CD4-positive, alpha-beta T cell treated with Interleukin-6 for 4 hours (primary cell): ENCODE data around the gene MPP2.
A peak's percentile ranks its signal among the peaks of the same experiment; 100 is the strongest.
"Not testable (repeated sequence)": the region's sequence is repeated elsewhere in the genome, so short reads cannot be mapped to it uniquely, and the experiment has no call there.

ENCODE experiments used
- DNase-seq: peaks from one replicate; pipeline ENCODE4 v3.0.0-alpha.2; 2020; ENCODE audit warnings: mixed read lengths

Gene MPP2

DNA sequence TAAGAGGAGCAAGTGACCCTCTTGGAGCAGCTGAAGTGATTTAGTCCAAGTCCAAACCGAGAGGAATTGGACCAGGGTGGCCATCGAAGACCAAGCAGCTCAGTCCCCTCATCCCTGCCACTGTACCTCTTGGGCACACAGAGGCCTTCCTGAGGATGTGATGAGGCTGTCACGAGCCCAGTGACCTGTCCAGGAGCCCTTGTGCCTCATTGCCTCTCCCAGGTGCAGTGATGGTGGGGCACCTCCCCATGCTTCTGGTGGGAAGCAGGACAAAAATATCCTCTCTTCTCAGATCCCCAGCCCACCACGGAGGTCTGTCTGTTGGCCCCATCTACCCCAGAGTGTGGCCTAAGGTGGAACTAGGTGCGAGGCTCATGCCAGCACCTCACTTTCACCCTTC lies 63.1 kb downstream of the MPP2 start:
- DNase-seq: no peak

DNA sequence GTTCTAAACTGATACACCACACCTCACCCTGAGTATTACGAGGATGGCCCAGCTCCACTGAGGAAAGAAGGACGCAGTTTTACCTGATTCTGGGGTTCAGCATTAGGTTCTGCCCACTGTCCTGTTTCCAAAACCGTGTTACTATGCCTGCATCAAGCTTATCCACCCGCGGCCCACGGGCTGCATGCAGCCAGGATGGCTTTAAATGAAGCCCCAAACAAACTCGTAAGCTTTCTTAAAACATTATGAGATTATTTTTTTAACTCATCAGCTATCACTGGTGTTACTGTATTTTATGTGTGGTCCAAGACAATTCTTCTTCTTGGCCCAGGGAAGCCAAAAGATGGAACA lies 64.4 kb downstream of the MPP2 start:
- DNase-seq: no peak

DNA sequence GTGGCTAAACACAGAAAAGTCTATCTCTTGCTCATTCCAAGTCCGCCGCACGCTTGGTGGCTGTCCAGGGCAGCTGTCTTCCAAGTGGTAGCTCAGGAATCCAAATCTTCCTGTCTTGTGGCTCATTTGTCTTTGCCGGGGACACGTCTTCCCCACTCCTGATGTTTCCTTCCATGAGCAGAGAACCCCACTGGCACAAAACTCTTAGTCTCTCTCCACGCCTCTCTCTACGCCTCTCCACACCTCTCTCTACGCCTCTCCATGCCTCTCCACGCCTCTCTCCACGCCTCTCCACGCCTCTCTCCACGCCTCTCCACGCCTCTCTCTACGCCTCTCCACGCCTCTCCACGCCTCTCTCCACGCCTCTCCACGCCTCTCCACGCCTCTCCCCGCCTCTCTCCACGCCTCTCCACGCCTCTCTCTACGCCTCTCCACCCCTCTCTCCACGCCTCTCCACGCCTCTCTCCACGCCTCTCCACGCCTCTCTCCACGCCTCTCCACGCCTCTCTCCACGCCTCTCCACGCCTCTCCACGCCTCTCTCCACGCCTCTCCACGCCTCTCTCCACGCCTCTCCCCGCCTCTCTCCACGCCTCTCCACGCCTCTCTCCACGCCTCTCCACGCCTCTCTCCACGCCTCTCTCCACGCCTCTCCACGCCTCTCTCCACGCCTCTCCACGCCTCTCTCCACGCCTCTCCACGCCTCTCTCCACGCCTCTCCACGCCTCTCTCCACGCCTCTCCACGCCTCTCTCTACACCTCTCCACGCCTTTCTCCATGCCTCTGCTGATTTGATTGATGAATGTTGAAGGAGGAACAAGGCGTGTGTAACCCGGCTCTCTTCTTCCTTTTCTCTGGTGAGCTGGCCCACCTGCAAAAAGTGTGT lies 65.0 kb downstream of the MPP2 start:
- DNase-seq: not testable (repeated sequence)

DNA sequence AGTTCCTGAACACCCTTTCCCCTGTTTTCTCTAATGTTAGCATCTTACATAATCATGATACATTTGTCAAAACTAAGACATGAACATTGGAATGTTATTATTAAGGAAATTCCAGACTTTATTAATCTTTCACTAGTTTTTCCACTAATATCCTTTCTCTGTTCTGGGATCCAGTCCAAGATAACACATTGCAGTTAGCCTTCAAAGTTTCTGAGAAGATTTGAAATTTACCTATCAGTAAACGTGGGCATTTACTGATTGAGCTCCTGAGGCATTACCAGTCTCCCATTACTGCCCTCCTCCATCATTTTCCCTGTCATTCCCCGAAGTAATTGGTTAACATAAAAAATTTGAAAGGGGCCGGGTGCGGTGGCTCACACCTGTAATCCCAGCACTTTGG lies 66.1 kb downstream of the MPP2 start:
- no peak for DNase-seq

DNA sequence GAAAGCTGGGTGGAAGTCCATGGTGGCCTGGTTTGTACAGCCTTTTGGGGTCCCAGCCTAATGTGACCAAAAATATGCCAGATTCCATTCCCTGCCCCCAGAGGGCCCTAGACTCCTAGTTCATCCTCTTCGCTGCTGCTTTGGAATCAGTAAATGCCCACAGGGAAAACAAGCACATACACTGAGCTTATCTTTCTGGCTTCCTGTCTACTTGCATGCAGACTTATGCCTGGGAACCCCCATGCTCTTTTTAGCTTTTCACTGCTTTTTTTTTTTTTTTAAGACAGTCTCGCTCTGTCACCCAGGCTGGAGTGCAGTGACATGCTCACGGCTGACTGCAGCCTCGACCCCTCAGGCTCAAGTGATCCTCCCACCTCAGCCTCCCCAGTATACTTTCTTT lies 66.5 kb downstream of the MPP2 start:
- no peak for DNase-seq

DNA sequence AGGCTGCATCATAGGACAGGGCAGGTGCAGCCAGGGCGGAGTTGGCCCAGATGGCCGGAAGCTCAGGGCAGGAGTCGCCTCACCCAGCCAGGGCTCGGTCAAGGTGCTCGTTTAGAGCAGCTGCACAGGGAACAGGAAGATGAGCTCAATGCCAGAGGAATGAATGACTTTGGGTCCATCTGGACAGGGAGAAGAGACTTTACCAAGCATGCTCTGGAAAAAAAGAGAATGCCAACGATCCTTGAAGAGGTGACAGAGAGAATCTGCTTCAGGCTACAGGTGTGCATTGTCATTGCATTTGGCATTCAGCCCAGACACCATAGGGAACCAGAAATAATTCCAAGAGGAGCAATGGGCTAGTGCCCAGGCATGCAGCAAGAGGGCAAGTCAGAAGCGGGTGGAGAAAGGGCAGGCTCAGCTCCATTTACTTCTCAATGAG lies 67.6 kb downstream of the MPP2 start:
- DNase-seq: no peak

DNA sequence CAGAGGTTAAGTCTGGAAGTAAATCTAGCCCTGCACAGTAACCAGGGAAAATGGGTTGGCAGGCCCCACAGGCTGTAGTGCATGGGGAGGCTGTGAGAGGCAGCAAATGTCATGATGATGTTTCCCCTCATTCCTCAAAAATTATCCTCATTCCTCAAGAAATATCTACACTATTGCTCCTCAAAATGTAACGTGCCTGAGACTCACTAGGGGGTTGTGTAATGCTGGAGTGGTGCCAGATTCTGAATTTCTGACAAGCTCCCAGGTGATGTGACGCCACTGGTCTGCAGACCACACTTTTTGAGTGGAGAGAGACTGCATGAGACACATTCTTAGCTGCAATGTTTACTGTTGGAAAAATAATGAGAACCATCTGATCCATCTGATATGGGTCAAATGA lies 73.2 kb downstream of the MPP2 start:
- DNase-seq: no peak

DNA sequence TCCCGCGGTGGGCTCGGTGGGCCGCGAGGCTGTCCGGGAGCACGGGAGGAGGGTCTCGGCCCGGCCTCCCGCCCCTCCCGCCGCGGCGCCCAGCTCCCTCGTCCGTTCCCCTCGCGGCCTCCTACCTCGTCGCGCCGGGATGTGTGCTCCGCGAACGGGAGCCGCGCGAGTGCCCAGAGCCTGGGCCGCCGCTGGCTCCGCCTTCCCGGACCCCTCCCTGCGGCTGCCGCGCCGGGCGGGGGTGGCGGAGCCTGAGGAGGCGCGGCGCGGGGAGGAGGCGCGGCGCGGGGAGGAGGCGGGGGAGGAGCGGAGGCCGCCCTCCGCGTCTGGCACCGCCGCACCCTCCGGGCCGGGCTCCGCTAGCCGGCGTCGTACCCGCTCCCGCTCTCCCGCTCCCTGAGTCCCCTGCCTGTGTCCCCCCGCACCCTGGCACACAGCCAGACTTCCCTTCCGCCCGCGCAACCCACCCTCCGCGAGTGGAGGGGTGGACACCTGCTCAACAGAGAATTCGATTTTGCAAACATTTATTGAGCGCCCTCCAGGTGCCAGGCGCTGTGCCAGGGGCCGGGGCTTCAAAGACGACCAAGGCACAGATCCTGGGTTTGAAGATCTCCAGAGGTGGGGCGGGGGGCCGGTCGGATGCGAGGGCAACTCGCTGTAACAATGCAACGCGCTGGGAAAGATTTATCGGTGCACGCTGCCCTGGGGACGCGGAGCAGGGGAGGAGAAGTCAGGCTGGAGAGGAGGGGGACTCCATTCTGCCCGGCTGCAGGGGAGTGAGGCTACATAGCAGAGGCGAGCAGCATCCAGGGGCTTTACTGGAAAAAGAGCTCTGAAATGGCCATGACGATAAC lies 74.1 kb downstream of the MPP2 start, which contains the start of gene MPP3:
Gene MPP3, minus strand, starts transcription at position 171 of the 854 bp plus-strand sequence. CDS start 1,240 bp downstream, outside the sequence.
- DNase-seq: peak; percentile 76

DNA sequence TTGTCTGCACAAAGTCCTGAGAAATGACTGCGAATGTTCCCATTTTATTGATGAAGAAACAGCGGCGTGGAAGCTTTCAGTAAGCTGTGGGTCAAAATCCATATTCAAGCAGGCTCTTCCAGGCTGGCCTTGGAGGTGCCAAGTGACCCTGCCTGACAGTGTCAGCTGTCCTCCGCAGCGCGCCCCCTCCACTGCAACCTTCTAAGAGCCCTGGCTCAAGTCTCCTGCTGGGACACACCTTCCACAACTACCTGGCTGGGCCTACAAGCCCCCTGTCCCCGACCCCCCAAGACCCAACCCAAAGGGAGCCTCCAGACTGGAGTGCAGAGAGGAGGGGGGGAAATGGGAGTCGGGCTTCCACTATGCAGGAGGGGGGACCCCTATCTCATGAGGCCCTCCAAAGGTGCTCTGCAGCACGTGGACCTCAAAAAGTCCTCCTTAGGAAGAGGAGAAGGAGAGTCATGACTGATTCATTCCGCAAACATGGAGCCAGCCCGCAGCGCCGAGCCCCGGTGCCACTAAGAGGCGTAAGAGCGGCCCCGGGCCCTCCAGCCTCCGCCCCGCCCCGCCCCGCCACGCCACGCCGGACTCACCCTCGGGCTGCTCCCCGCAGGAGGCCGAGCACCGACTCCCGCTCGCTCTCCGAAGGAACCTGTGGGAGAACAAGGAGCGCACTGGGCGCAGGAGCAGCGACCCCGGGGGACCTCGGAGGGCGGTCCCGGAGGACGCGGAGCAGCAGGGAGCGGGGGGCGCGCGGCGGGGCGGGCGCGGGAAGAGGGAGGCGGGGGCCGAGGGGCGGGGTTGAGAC lies 75.0 kb downstream of the MPP2 start:
- no peak for DNase-seq

DNA sequence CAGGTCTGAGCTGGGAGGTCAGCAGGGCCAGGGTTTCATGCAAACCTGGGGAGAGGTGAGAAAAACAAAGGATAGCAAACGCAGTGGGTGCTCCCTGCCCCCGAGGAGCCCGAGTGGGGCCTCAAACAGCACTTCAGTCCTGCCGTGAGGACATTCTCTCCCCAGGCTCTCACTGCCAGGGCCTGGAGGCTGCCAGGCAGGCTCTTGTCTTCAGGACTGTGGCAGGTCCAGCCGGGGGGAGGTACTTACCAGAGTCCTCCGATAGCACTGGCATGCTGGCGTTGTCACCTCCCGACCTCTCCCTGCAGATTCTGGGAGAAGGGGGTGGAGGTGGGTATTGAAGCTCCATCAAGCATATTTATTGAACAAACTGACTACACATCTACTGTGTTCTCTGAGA lies 75.7 kb downstream of the MPP2 start:
- no peak for DNase-seq

DNA sequence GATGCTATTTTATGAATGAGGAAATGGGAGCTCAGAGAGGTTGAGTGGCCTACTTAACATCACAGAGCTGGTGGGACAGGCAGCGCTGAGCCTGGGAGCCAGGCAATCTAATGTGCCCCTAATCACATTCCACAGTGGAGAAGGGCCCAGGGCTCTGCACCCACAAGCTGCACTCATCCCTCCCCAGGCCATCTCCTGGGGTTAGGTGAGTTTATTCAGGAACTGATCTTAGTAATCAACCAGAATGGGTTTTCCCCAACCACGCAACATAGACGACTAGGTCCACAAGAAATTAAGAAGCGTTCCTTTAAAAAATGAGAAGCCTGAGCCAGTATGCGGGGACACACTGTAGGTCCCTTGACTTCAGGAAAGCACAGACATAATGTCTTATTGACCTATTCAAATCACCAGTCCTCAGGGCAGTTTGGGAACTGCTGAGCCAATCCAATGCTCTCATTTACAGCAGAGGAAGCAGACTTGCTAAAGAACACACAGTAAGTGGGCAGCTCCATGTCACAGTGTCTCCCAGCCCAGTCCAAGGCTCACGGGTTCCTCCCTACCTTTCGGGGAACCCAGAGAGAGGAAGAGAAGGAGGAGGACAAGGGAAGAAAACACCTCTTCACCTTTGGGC lies 76.7 kb downstream of the MPP2 start:
- no peak for DNase-seq

DNA sequence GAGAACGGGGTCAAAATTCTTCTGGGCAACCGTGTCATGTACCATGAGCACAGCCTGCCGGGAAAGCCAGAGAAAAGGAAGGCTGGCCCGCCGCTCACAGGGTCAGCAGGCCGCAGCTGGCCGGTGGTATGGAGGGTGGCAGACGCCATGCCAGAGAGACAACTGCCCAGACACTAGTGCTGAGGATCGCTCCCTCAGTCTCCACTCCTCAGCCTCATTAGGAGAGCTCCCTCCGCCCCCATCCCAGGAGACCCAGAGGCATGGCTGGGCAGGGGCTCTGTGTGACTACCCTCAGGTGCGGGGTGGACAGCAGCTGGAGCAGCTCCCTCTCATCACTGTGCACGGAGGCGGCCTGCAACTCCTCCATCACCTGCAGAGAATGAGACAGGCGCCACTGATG lies 77.6 kb downstream of the MPP2 start:
- DNase-seq: no peak

DNA sequence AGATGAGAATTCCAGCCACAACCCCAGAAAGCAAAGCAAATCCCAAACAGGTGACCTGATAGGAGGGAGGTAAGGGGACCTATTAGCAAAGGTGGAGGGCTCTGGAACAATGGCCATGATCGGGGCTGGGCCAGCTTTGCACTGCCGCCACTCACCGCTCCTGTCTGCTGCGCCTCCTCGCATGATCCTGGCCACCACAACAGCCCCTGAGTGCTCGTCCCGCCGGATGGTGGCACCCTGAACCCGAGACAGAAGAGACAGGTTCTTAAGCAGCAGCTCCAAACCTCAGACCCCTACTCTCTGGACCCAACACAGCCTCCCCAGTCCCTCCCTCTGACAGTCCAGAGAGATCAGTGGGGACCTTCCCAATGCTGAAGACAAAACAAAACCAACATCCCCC lies 79.7 kb downstream of the MPP2 start:
- no peak for DNase-seq

DNA sequence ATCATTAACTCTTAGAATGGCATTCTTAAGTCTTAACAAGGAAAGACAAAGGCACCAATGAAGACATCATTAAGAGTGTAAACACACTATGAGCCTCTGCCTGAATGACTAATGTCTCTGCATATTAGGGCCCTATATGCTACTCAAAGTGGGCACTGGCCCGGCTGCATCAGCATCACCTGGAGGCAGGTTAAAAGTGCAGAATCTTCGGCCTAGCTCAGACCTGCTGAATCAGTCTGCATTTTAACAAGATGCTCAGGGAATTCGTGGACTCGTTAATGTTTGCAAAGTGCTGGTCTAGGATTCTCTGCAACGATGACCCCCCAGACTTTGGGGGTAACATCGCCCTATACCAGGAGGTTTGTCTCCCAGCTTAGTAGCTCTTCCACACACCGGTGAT lies 81.1 kb downstream of the MPP2 start:
- no peak for DNase-seq

DNA sequence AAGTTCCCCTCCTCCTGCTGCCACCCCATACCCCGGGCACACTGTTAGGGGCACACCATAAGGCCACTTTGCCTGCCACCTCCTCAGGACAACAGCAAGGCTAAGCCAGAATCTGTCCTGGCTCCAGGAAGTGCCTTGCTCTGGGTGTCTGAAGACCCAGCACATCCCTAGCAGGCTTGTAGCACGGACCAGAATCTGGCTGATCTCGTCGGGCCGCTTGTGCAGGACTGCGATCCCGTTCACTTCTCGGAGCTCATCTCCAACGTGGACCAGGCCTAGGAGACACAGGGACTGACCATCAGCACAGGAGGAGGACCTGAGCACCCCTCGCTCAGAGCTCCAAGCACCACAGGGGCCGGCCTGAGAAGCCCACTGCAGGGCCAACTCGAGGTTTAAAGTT lies 81.8 kb downstream of the MPP2 start:
- no peak for DNase-seq
